ENCODE data around the gene TESK1. TPM values are rescaled to one million over a fixed set of nuclear protein-coding genes. Genes with fewer than 3 reads are reported as not detected.

The TESK1 gene, protein sequence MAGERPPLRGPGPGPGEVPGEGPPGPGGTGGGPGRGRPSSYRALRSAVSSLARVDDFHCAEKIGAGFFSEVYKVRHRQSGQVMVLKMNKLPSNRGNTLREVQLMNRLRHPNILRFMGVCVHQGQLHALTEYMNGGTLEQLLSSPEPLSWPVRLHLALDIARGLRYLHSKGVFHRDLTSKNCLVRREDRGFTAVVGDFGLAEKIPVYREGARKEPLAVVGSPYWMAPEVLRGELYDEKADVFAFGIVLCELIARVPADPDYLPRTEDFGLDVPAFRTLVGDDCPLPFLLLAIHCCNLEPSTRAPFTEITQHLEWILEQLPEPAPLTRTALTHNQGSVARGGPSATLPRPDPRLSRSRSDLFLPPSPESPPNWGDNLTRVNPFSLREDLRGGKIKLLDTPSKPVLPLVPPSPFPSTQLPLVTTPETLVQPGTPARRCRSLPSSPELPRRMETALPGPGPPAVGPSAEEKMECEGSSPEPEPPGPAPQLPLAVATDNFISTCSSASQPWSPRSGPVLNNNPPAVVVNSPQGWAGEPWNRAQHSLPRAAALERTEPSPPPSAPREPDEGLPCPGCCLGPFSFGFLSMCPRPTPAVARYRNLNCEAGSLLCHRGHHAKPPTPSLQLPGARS
- 3.1 and 5.8 TPM in 2 replicates for total RNA-seq

DNA sequence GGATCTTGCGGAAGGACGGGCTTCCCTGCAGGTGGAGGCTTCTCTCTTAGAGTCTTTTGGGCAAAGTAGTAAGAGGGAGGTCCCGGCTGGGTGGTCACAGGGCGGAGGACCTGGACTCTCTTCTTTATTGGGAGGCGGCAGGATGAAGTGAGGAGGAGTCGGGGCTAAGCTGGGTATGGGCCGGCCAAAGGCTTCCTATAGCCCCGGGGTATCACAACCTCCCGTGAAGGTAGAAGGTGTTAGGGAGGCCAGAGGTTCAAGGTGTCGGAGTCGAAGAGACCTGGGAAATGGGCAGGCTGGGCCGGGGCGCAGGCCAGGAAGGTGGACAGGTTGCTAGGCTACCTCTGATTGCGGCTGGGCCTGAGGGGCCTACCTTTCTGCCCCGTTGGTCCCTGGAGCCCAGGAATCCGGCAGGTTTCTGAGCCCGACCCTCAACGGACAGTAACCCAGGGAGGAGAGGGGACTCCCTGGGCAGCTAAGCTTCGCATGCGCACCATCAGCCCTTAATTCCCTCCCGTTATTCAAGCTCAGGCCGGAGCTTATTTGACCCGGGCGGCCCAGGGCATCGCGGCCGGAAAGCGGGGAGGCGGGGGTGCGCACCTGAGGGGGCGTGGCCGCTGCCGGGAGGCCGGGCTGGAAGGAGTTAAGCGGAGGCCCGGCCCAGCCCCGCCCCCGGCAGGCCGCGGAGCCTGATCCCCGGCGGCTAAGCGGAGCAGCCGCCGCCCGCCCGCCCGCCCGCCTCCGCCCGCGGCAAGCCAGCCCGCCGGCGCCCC lies at the start of gene TESK1:
Gene TESK1, plus strand, starts transcription at position 685 of the 773 bp plus-strand sequence. CDS start 358 bp downstream, outside the sequence.
- peak in 1 of 2 donors; percentile 66 for DNase-seq (ENCODE audit: low read depth in 2 of 2)

DNA sequence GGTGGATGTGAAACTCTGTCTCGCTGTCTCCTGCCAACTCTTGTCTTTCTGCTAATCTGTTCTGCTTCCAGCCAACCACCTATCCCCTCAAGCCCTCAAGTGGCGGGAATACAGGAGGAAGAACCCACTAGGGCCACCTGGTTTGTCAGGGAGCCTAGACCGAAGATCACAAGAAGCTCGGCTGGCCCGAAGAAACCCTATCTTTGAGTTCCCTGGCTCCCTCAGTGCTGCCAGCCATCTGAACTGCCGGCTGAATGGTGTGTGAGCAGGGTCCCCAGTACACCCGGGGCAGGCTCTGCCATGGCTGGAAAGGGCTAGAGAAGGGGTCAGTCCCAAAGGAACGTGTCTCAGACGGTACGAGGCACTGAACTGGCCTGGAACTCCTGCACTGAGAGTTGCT lies 49.2 kb upstream of the TESK1 start:
- no peak for DNase-seq (ENCODE audit: low read depth in 2 of 2)

DNA sequence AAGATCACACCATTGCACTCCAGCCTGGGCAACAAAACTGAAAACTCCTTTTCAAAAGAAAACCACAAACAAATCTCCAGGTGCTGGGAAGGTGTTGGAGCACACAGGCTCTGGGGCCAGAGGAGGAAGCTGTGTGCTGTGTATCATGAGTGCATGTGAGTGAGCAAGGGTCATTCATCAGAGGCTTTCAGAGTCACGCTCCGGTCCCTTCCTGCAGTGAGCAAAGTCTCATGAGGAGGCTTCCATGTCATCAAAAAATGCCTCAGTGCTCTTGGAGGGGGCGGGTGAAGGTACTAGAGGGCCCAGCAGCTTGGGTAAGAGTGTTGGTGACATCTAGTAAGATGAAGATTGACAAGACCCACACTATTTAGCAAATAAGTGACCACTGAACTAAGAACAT lies 48.3 kb upstream of the TESK1 start:
- no peak for DNase-seq (ENCODE audit: low read depth in 2 of 2)

DNA sequence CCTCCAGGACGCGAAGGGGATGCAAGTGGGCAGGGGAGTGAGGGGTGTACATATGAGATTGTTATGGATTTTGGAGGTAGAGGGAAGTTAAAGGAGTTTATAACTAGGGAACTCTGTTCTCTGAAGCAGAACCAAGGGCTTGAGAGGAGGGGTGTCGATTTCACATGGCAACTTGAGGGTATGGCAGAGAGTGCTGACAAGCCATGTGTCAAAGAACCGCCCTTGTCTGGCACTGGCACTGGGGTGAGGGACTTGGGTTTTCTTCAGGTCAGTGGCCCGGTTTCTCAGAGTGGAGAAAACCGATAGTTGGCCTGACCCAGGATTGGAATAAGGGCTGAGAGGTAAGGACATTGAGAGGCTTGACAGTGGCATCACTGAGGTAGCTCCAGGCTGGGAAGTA lies 47.7 kb upstream of the TESK1 start:
- no peak for DNase-seq (ENCODE audit: low read depth in 2 of 2)

DNA sequence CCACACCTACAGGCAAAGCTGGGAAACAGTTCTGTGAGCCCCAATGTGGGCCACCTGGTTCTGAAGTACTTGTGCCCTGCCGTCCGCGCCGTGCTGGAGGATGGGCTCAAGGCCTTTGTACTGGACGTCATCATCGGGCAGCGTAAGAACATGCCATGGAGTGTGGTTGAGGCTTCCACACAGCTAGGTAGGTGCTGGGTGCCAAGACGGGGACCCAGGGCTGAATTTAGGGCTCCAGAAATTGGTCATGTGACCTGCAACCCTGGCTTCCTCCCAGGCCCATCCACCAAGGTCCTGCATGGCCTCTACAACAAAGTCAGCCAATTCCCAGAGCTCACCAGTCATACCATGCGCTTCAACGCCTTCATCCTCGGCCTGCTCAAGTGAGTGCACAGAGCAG lies 46.9 kb upstream of the TESK1 start:
- no peak for DNase-seq (ENCODE audit: low read depth in 2 of 2)

DNA sequence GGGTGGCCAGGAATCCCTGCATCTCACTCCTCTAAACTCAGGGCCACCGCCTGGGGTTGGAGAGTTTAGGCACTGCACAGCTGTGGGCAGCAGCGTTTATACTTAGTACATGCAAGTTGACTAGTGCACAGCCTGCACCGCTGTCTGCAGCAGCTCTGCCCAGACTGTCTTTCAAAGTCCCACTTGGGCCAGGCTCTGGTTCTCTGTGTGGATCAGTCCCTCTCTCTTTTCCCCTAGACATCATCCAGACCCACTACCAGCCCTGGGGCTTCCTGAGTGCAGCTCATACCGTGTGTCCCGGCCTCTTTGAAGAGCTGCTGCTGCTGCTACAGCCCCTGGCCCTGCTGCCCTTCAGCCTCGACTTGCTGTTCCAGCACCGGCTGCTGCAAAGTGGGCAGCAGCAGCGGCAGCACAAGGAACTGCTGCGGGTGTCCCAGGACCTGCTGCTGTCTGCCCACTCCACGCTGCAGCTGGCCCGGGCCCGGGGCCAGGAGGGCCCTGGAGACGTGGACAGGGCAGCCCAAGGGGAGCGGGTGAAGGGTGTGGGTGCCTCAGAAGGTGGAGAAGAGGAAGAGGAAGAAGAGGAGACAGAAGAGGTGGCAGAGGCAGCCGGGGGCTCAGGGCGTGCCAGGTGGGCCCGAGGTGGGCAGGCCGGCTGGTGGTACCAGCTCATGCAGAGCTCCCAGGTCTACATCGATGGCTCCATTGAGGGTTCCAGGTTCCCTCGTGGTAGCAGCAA lies 45.1 kb upstream of the TESK1 start:
- no peak for DNase-seq (ENCODE audit: low read depth in 2 of 2)

DNA sequence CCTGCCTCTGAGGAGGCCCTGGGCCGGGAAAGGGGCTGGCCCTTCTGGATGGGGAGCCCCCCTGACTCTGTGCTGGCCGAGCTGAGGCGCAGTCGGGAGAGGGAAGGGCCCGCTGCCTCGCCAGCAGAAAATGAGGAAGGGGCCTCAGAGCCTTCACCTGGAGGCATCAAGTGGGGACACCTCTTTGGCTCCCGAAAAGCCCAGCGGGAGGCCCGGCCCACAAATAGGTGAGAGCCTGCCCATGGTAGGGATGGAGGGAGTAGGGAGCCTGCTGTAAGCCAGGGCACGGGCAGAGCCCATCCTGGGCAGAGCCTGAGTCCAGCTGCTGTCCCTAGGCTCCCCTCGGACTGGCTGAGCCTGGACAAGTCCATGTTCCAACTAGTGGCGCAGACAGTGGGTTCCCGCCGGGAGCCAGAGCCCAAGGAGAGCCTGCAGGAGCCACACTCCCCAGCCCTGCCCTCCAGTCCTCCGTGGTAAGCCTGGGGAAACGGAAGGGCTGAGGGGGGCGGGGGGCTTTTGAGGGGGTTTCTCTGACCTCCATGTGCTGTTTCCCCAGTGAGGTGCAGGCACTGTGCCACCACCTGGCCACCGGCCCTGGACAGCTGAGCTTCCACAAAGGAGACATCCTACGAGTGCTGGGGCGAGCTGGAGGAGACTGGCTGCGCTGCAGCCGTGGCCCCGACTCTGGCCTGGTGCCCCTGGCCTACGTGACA lies 44.3 kb upstream of the TESK1 start:
- no peak for DNase-seq (ENCODE audit: low read depth in 2 of 2)

DNA sequence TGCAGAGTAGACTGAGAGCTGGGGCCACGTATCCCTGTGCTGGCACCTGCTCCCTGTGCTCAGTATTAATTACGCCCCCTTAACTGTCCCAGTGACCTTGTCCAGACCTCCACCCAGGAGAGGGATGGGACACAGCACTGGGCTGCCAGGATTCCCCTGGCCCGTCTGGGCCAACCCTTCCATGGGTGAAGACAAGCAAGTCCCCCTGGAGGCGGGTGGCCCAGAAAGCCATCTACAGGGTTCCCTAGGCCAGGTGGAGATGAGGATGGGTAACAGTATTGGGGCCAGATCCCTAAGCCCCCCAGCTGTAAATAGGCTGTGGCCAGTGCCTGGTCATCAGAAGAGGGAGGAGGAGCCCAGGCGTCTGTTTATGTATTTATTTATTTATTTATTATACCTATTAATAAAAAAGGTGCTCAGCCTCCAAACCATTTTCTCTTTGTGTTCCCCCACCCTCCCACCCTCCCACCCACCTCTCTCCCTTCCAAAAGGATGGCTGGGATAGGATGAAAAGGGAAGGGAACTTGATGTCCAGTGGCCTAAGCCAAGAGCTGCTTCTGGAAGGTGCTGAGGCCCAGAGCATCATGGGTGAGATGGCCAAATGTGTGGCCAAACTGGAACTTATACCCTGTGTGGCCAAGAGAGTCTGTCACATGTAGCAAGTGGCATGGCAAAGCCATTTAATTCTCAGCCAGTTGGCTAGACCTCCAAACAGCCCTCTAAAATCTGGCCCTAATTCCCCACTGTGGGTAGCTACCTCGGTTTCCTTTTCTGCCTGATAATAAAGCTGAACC lies 43.4 kb upstream of the TESK1 start:
- DNase-seq (ENCODE audit: low read depth in 2 of 2) = no peak

DNA sequence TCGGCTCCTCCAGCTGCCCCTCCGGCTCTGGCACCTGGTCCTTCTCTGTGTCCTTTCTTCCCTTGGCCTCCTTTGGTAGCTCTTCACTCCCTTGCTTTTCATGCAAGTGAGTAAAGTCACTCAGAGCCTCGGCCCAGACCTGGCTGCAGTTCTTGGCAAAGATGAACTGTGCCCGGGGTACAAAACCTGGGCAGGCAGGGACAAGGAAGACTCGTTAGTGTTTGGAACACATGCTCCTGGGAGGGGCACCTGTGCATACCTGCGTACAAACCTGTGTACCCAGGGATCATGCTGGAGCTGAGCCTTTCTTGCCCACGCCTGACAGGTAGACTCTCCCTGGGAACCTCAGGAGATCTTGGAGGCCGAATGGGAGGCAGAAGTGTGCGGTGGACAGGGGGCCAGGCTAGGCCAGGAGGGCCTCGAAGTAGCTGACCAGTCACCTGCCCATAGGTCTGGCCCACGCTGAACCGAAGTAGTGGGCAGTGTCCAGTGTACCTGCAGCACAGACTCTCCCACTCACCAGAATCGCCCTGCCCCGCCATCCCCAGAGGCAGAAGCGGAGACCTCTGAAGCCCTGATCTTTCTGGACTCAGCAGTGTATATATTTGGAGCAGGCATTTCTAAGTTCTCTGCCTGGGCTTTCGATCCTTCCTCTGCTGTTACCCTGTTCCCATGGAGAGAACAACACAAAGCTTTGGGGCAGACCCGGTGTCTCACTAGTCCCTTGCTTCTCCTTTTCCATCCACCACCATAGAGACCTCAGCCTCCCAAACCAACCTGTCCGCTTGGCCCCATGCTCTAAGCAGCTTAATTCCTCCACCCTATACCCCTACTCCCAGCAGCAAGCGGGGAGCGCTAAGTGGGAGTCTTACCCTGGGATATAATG lies 41.9 kb upstream of the TESK1 start:
- peak in 1 of 2 donors; percentile 3 for DNase-seq (ENCODE audit: low read depth in 2 of 2)

DNA sequence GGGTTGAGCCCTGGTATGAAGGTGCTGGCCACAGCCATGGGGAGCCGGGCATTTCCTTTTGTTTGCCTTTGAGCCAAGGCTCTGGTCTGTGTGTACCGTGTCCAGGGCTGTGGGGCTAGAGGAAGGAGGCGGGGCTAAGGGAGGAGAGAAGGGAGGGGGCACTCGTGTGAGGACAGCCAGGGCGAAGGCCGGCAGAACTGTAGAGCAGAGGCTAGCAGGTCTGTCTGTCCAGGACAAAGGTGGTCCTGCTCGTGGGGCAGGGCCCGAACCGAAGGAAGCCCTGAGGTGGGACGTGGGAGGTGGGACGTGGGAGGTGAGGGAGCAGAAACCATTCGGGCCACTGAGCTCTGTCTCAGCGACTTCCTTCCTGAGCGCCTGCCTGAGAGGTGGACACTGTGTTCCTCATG lies 41.3 kb upstream of the TESK1 start:
- peak in 1 of 2 donors; percentile 45 for DNase-seq (ENCODE audit: low read depth in 2 of 2)

DNA sequence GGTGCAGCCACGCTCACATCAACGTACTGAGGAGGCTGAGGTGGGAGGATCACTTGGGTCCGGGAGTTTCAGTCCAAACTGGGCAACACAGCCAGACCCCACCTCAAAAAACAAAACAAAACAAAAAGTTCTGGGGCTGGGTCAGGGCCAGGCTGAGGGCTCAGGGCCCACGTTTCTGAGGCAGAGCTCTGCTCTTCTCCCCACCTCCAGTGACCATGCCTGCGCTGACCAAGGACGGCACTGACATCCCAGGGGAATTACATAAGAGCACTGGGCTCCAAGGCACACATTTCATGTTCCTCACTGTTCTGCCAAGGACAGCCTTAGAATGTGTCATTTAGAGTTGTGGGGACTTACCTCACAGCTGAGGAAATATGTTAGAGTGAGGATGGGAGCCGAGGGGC lies 40.4 kb upstream of the TESK1 start:
- DNase-seq (ENCODE audit: low read depth in 2 of 2) = no peak

DNA sequence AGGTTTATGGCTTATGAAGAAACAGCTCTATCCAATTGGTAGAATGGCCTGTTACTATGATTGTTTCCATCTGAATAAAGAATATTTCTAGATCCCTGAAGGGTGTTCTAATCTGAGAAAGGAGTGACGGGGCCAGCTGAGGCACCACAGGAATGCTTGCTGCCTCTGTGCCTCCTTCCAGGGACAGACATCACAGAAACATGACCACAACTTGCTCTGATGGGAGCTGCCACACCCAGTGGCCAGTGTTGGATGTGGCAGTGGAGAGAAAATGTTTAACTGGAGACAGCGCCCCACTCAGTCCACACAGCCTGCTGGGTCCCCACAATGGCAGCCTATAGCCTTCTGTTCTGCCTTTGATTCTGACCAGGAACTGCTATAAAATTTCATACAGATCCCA lies 38.6 kb upstream of the TESK1 start:
- DNase-seq (ENCODE audit: low read depth in 2 of 2) = no peak

DNA sequence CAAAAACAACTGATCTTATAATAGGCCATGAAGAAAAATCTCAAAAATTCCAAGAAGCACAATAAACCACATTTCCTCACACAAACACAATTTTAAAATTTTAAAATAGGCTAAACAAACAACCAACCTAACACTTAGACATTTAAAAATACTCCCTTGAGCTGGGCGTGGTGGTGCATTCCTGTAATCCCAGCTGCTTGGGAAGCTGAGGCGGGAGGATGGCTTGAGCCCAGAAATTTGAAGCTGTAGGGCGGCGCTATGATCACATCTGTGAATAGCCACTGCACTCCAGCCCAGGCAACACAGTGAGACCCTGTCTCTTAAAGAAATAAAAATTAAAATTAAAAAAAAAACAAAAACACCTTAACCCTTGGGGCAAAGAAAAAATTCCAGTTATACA lies 36.9 kb upstream of the TESK1 start:
- no peak for DNase-seq (ENCODE audit: low read depth in 2 of 2)

DNA sequence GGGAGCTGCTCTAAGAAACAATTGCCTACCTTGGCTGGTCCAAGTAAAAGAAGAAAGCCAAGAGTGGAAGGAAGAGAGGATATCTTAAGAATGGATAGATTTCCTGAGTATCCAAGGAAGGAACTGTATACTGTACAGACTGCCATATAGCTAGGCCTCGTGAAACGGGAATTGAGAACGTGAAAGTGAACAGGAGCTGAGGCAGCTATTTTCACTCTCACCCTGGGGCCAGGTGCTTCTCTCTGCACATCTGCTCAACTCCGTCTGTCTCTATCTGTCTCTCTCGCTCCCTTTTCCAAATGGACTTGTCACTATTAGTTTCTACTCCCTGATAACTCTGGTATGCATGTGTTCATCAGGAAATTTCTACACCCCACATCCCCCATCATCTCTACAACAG lies 35.9 kb upstream of the TESK1 start:
- no peak for DNase-seq (ENCODE audit: low read depth in 2 of 2)

DNA sequence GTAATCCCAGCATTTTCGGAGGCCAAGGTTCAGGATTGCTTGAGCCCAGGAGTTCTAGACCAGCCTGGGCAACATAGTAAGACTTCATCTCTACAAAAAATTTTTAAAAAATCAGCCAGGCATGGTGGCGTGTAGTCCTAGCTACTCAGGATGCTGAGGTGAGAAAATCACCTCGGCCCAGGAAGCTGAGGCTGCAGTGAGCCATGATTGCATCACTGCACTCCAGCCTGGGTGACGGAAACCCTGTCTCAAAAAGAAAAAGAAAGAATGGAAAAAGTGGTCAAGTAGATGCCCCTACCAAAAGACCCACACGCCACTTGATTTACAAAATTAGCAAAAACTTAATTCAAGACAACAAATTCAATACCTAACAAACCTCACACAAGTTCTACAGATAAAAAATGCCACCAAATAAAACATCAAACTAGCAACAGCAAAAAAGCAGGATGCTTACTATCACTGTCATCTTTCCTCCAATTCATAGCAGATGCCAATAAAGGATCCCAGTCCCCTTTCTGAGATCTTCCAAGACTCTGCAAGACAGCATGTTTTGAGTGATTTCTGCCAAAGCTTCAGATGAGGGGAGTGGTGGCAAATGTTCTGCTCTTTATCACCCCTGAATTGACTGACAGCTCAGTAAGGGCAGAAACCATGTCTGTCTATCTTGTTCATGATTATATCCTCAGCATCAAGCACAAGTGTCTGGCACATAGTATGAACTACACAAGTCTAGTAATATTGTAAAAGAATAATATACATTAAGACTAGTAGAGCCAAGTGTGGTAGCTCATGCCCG lies 34.2 kb upstream of the TESK1 start:
- DNase-seq (ENCODE audit: low read depth in 2 of 2) = no peak

DNA sequence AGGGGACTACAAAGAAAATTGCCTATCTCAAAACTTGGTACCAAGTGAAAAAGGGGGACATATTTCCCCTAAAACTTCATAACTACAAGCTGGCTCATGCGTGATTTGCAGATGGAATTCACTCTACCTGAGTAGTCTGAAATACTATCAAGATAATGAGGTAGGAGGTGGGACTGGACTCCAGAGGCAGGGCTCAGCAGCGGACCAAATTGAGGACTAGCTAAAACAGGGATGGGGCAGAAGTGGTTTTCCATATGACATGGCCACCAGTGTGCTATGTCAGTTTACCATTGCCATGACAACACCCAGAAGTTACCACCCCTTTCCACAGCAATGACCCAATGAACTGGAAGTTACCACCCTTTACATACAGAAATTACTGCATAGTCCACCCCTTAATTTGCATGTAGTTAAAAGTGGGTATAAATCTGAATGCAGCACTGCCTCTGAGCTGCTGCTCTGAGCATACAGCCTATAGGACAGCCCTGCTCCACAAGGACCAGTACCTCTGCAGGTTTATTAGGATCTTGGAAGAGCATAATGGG lies 30.4 kb upstream of the TESK1 start:
- no peak for DNase-seq (ENCODE audit: low read depth in 2 of 2)

DNA sequence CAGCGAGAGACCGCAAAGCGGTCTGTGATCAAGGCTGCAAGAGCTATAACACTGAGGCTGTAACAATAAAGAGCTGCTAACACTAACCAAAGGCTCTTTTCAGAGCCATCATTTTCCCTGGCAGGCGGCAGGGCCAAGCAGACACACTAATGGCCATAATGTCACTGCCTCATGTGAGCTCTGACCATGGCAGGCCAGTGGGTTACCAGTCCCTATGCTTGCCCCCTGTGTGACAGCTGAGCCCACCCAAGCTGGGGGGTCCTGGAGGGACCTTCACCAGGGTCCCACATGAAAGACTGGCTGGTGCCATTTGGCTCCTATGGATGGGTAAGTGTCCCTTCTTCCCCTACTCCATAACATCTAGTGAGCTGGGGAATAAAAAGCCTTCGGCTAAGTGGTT lies 29.6 kb upstream of the TESK1 start:
- no peak for DNase-seq (ENCODE audit: low read depth in 2 of 2)

DNA sequence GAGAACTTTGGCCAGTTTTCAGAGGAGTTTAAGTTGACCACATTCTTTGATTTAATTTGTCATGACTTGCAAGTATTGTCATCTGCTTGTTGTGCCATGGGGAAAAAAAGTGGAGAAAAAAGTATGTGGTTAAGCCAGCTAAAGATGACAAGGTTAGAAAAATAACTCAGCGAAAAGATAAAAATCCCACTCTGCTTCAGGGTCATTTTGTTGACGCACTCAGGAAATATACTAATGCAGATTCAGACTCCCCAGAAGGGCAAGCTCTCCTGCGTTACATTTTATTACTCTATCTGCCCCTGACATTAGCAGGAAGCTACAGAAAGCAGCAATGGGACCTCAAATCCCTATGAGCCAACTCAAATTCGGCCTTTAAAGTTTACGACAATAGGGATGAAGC lies 27.6 kb upstream of the TESK1 start:
- DNase-seq (ENCODE audit: low read depth in 2 of 2) = no peak
